HCT116 (cell line): ENCODE measurements around the gene WDR20. TPM values are rescaled to one million over a fixed set of nuclear protein-coding genes. Genes with fewer than 3 reads are reported as not detected.

Experiments used
- ATAC-seq: fragments of 200-7000 bp; cut with Tn5 transposase; 2 replicates; pipeline ENCODE4 v1.9.1; 2020; ENCODE audit warnings: mild to moderate bottlenecking, moderate library complexity
- BruUV-seq: library from RNA; stranded (reverse); fragments of 400-500 nt; replicated peaks from 2 replicates; lab custom pipeline; 2021; lab: Mats Ljungman, UMichigan
- CTCF ChIA-PET: fragments of 300-600 bp; sonication (Branson Sonifier 250); formaldehyde crosslinking; loops from one replicate; lab custom pipeline; 2021; ENCODE audit warnings: antibody characterized with exemption; lab: Charles Lee
- POLR2A ChIA-PET: fragments of 300-600, 350-600 bp; sonication (Branson Sonifier 250); formaldehyde crosslinking; loops from one replicate; lab custom pipeline; 2021; ENCODE audit warnings: antibody characterized with exemption; lab: Charles Lee
- RAD21 ChIA-PET, 2 experiments: fragments of 300-600 bp; sonication (Branson Sonifier 250); formaldehyde crosslinking; loops; one replicate each; lab custom pipeline; 2023; ENCODE audit warnings: low total read pairs in 2 of 2; ENCODE audit not compliant: uncharacterized antibody in 2 of 2, unreplicated experiment in 2 of 2, low non-redundant PET in 1 of 2; lab: Charles Lee
- DNase-seq: peaks from one replicate; pipeline ENCODE4 v3.0.0-alpha.2; 2010; ENCODE audit warnings: low read depth, low spot score
- H2AFZ ChIP-seq: fragments of 200-600 bp; shearing (Covaris generic), sonication (generic); 2 replicates; pipeline ENCODE4 v1.6.1; 2017; ENCODE audit warnings: low read depth, mixed run types, mixed read lengths, antibody characterized with exemption, low read length; ENCODE audit not compliant: poor library complexity, severe bottlenecking
- H3K27ac ChIP-seq: 2 replicates; pipeline ENCODE4 v1.5.1; 2012; ENCODE audit warnings: low read depth, low read length
- H3K27me3 ChIP-seq: fragments of 200-600 bp; sonication (generic); 2 replicates; pipeline ENCODE4 v1.6.1; 2016; ENCODE audit warnings: mixed run types, low read length, mixed read lengths; ENCODE audit not compliant: insufficient read depth
- H3K36me3 ChIP-seq, 2 experiments: fragments of 200-500 bp in 1 of 2; fragments of 200-600 bp in 1 of 2; sonication (Bioruptor generic) in 1 of 2; sonication (generic) in 1 of 2; 2 replicates each; pipeline versions ENCODE4 v1.5.1 to v1.6.1; 2014 to 2016; ENCODE audit warnings: low read length in 2 of 2, inconsistent platforms in 1 of 2, mixed read lengths in 1 of 2, mixed run types in 1 of 2; ENCODE audit not compliant: insufficient read depth in 2 of 2, control insufficient read depth in 1 of 2
- H3K4me1 ChIP-seq, 2 experiments: fragments of 200-600 bp in 1 of 2; sonication (generic) in 1 of 2; 2 replicates each; pipeline versions ENCODE4 v1.5.1 to v1.6.1; 2012 to 2017; ENCODE audit warnings: low read length in 2 of 2, inconsistent platforms in 1 of 2, mild to moderate bottlenecking in 1 of 2, mixed read lengths in 1 of 2, mixed run types in 1 of 2, moderate library complexity in 1 of 2; ENCODE audit not compliant: insufficient read depth in 2 of 2, control insufficient read depth in 1 of 2
- H3K4me2 ChIP-seq: fragments of 200-600 bp; sonication (generic); 2 replicates; pipeline ENCODE4 v1.6.1; 2017; ENCODE audit warnings: mixed run types, low read length, mixed read lengths
- H3K4me3 ChIP-seq, 2 experiments: fragments of 200-600 bp in 1 of 2; sonication (generic) in 1 of 2; replicated peaks in 1 of 2; 2 replicates each; pipeline ENCODE4 v1.5.1; 2011 to 2016; ENCODE audit warnings: low read length in 2 of 2, control low read depth in 1 of 2, low read depth in 1 of 2, mild to moderate bottlenecking in 1 of 2, mixed read lengths in 1 of 2, mixed run types in 1 of 2
- H3K79me2 ChIP-seq: fragments of 200-600 bp; sonication (generic); 2 replicates; pipeline ENCODE4 v1.6.1; 2017; ENCODE audit warnings: mild to moderate bottlenecking, mixed run types, low read length, moderate library complexity, mixed read lengths; ENCODE audit not compliant: insufficient read depth
- H3K9ac ChIP-seq: fragments of 200-600 bp; sonication (generic); 2 replicates; pipeline ENCODE4 v1.6.1; 2016; ENCODE audit warnings: low read length, mixed read lengths
- H3K9me2 ChIP-seq: fragments of 200-600 bp; sonication (generic), shearing (Covaris generic); 2 replicates; pipeline ENCODE4 v1.6.1; 2017; ENCODE audit warnings: mixed run types, mild to moderate bottlenecking, moderate library complexity; ENCODE audit not compliant: insufficient read depth
- H3K9me3 ChIP-seq, 2 experiments: fragments of 200-500 bp in 1 of 2; fragments of 200-600 bp in 1 of 2; sonication (Bioruptor generic) in 1 of 2; sonication (generic) in 1 of 2; 2 replicates each; pipeline ENCODE4 v1.6.1; 2014 to 2017; ENCODE audit warnings: low read length in 2 of 2, mixed read lengths in 2 of 2, inconsistent platforms in 1 of 2, low read depth in 1 of 2, mild to moderate bottlenecking in 1 of 2, mixed run types in 1 of 2, moderate library complexity in 1 of 2; ENCODE audit not compliant: control insufficient read depth in 1 of 2, insufficient read depth in 1 of 2
- H4K20me1 ChIP-seq: fragments of 200-600 bp; sonication (generic), shearing (Covaris generic); 2 replicates; pipeline ENCODE4 v1.6.1; 2017; ENCODE audit warnings: mixed run types, mild to moderate bottlenecking, moderate library complexity; ENCODE audit not compliant: insufficient read depth
- ATF3 ChIP-seq: IDR thresholded peaks from 2 replicates; pipeline ENCODE4 v1.6.1; 2012
- CTCF ChIP-seq, 3 experiments: fragments of 200-600 bp in 1 of 3; sonication (generic) in 1 of 3; IDR thresholded peaks in 2 of 3; conservative IDR thresholded peaks in 1 of 3; 2 replicates each; pipeline ENCODE4 v1.5.1; 2012 to 2017; ENCODE audit warnings: low read depth in 2 of 3, low read length in 2 of 3, antibody characterized with exemption in 1 of 3, borderline replicate concordance in 1 of 3, control low read depth in 1 of 3, mild to moderate bottlenecking in 1 of 3, mixed read lengths in 1 of 3, mixed run types in 1 of 3, moderate library complexity in 1 of 3; ENCODE audit not compliant: insufficient read depth in 1 of 3
- EGR1 ChIP-seq: IDR thresholded peaks from 2 replicates; pipeline ENCODE4 v1.6.1; 2012; ENCODE audit warnings: low read depth
- ELF1 ChIP-seq: IDR thresholded peaks from 2 replicates; pipeline ENCODE4 v1.6.1; 2012; ENCODE audit warnings: low read depth, borderline replicate concordance
- EZH2 ChIP-seq: fragments of 200-600 bp; sonication (generic); IDR thresholded peaks from 2 replicates; pipeline ENCODE4 v1.6.1; 2017; ENCODE audit warnings: antibody characterized with exemption, mixed run types
- EZH2phosphoT487 ChIP-seq: fragments of 200-600 bp; IDR thresholded peaks from 2 replicates; pipeline ENCODE4 v1.6.1; 2018; ENCODE audit warnings: antibody characterized with exemption, borderline replicate concordance
- FOSL1 ChIP-seq: IDR thresholded peaks from 2 replicates; pipeline ENCODE4 v1.6.1; 2012; ENCODE audit warnings: low read depth
- MAX ChIP-seq: IDR thresholded peaks from 2 replicates; pipeline ENCODE4 v1.6.1; 2012
- POLR2A ChIP-seq: IDR thresholded peaks from 2 replicates; pipeline ENCODE4 v1.7.0; 2011; ENCODE audit warnings: borderline replicate concordance; ENCODE audit not compliant: insufficient read depth, insufficient read length; ENCODE audit errors: extremely low read depth
- RAD21 ChIP-seq: IDR thresholded peaks from 2 replicates; pipeline ENCODE4 v1.6.1; 2012; ENCODE audit warnings: low read depth, mild to moderate bottlenecking
- REST ChIP-seq: IDR thresholded peaks from 2 replicates; pipeline ENCODE4 v1.6.1; 2012; ENCODE audit warnings: low read depth
- SIN3A ChIP-seq: IDR thresholded peaks from 2 replicates; pipeline ENCODE4 v1.6.1; 2012; ENCODE audit warnings: low read depth
- SP1 ChIP-seq: IDR thresholded peaks from 2 replicates; pipeline ENCODE4 v1.6.1; 2012; ENCODE audit warnings: low read depth
- SRF ChIP-seq: IDR thresholded peaks from 2 replicates; pipeline ENCODE4 v1.6.1; 2012; ENCODE audit warnings: low read depth
- TCF7L2 ChIP-seq: IDR thresholded peaks from 2 replicates; pipeline ENCODE4 v1.7.0; 2011; ENCODE audit warnings: borderline replicate concordance, inconsistent platforms; ENCODE audit not compliant: insufficient read depth, insufficient read length; ENCODE audit errors: extremely low read depth
- YY1 ChIP-seq: IDR thresholded peaks from 2 replicates; pipeline ENCODE4 v1.6.1; 2011; ENCODE audit warnings: low read length, low read depth, moderate library complexity, mild to moderate bottlenecking; ENCODE audit not compliant: insufficient replicate concordance; ENCODE audit errors: extremely low read depth
- ZBTB33 ChIP-seq: IDR thresholded peaks from 2 replicates; pipeline ENCODE4 v1.6.1; 2011; ENCODE audit warnings: mild to moderate bottlenecking, low read length, moderate library complexity; ENCODE audit not compliant: insufficient replicate concordance; ENCODE audit errors: extremely low read depth
- ZNF274 ChIP-seq: fragments of 200-500 bp; sonication (Bioruptor generic); IDR thresholded peaks from 2 replicates; pipeline ENCODE4 v1.6.1; 2014; ENCODE audit warnings: mild to moderate bottlenecking, low read depth, low read length, inconsistent platforms
- intact Hi-C: fragments of 100-400 bp; cut with micrococcal nuclease; formaldehyde crosslinking; loops from 2 replicates; pipeline ENCODE4 v1.10.0; 2022
- total RNA-seq: library from RNA; stranded (reverse); gene quantifications from one replicate; pipeline ENCODE4 v1.2.1, GENCODE V29; 2021; ENCODE audit not compliant: unreplicated experiment

Gene WDR20
- total RNA-seq, 1 experiment from 2014 or later: 21.1 TPM

- POLR2A ChIA-PET: no interaction called here
- H3K9me2 ChIP-seq: no peaks in the 10 kb centered on the region
- RAD21 ChIA-PET: no interaction called here
- H3K79me2 ChIP-seq: peaks cover 78% of the 10 kb centered on the region
- H3K4me3 ChIP-seq: no peak overlapping the region
- H3K9ac ChIP-seq: no peak overlapping the region
- H2AFZ ChIP-seq: no peak overlapping the region
- peaks cover 8% of the 10 kb centered on the region; the same call in 1 of the 2 replicates for H4K20me1 ChIP-seq
- no peaks in the 10 kb centered on the region for H3K9me3 ChIP-seq
- TF ChIP-seq CTCF (IDR thresholded peaks at IDR 0.05 in 2 of 3, conservative IDR thresholded peaks at IDR 0.05 in 1 of 3; ENCODE audit: borderline replicate concordance in 1 of 3, insufficient read depth in 1 of 3, low read depth in 2 of 3, low read length in 2 of 3): no peak
- TF ChIP-seq EZH2phosphoT487: no peak
- no peak for TF ChIP-seq TCF7L2
- TF ChIP-seq SP1: no peak
- no peak for TF ChIP-seq FOSL1
- TF ChIP-seq YY1: no peak
- no peak for TF ChIP-seq EZH2
- TF ChIP-seq ATF3: no peak
- no peak for TF ChIP-seq REST
- TF ChIP-seq MAX: no peak
- TF ChIP-seq ZBTB33: no peak
- no peak for TF ChIP-seq SIN3A
- TF ChIP-seq EGR1: no peak
- TF ChIP-seq ELF1: no peak
- no peak for TF ChIP-seq POLR2A
- TF ChIP-seq ZNF274: no peak
- TF ChIP-seq RAD21: no peak
- TF ChIP-seq SRF: no peak
- intact Hi-C loops: no loop called here
- no peaks in the 10 kb centered on the region for H3K36me3 ChIP-seq
- CTCF ChIA-PET: no interaction called here
- BruUV-seq: no TSS peak
- no peak overlapping the region for H3K4me2 ChIP-seq
- no peak overlapping the region for H3K27ac ChIP-seq
- H3K27me3 ChIP-seq: no peaks in the 10 kb centered on the region
- peaks cover 36 to 47% of the 10 kb centered on the region in 2 experiments for H3K4me1 ChIP-seq
- ATAC-seq (no peak), DNase-seq (no peak)
Measured at GRCh38 chr14:102182936-102183619, 43.4 kb downstream of the WDR20 start.
